SH-SY5Y (cell line): ENCODE results near the gene PATE4.

ENCODE experiments used
- GATA2 ChIP-seq: IDR thresholded peaks from 2 replicates; pipeline ENCODE4 v1.6.1; 2011; ENCODE audit warnings: mild to moderate bottlenecking, low read depth, low read length
- GATA3 ChIP-seq: IDR thresholded peaks from 2 replicates; pipeline ENCODE4 v1.6.1; 2011; ENCODE audit warnings: low read depth, mild to moderate bottlenecking, low read length, moderate library complexity

DNA sequence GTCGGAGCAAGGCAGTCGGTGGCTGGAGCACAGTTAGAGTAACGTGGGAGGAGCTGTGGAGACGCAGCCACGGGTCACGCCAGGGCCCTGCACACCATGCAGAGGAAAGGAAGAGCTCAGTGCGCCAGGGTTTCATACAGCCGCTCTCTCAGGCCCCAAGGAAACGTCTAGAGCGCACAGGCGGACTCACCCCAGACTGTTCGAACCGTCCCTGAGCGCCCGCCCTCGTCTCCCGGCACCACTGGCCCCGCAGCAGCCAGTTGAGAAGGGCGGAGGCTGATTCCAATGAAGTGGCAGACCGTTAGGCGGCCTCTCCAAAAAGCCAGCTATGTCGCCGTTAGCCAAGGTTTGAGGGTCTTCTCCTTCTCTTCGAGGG, 53.9 kb downstream of the PATE4 start:
- TF ChIP-seq GATA3 (no peak), GATA2 (no peak)
